GM03348 (cell line): ENCODE measurements around the gene MACF1.

ENCODE experiments used
- DNase-seq: peaks from one replicate; pipeline ENCODE4 v3.0.0; 2012; ENCODE audit warnings: low spot score

The MACF1 gene

GRCh38 chr1:39396671-39397070, 192.2 kb downstream of the MACF1 start:
- DNase-seq = no peak

GRCh38 chr1:39397487-39397886, 193.0 kb downstream of the MACF1 start:
- no peak for DNase-seq

- peak; percentile 90 for DNase-seq
Observed at GRCh38 chr1:39398278-39399021, 194.0 kb downstream of the MACF1 start.

GRCh38 chr1:39401106-39401505, 196.6 kb downstream of the MACF1 start:
- DNase-seq = no peak

GRCh38 chr1:39404876-39405275, 200.4 kb downstream of the MACF1 start:
- DNase-seq = no peak

GRCh38 chr1:39405358-39405757, 200.9 kb downstream of the MACF1 start:
- DNase-seq = peak; percentile 52

- peak; percentile 58 for DNase-seq
Observed at GRCh38 chr1:39406533-39407450, 202.3 kb downstream of the MACF1 start.

- no peak for DNase-seq
Observed at GRCh38 chr1:39407510-39407895, 203.0 kb downstream of the MACF1 start.

- DNase-seq = no peak
Observed at GRCh38 chr1:39407896-39408640, 203.6 kb downstream of the MACF1 start.

- peak; percentile 99 for DNase-seq
Observed at GRCh38 chr1:39408641-39409054, 204.2 kb downstream of the MACF1 start.

GRCh38 chr1:39409055-39409816, 204.7 kb downstream of the MACF1 start:
- peak; percentile 59 for DNase-seq

GRCh38 chr1:39410915-39411436, 206.5 kb downstream of the MACF1 start:
- DNase-seq = peak; percentile 87

- no peak for DNase-seq
Observed at GRCh38 chr1:39411526-39412478, 207.3 kb downstream of the MACF1 start.

- no peak for DNase-seq
Observed at GRCh38 chr1:39412892-39413291, 208.4 kb downstream of the MACF1 start.

- DNase-seq = no peak
Observed at GRCh38 chr1:39413902-39414528, 209.5 kb downstream of the MACF1 start.

- no peak for DNase-seq
Observed at GRCh38 chr1:39415553-39415952, 211.1 kb downstream of the MACF1 start.

GRCh38 chr1:39416609-39417008, 212.1 kb downstream of the MACF1 start:
- no peak for DNase-seq

GRCh38 chr1:39418236-39418635, 213.7 kb downstream of the MACF1 start:
- no peak for DNase-seq

GRCh38 chr1:39420493-39420892, 216.0 kb downstream of the MACF1 start:
- no peak for DNase-seq

- no peak for DNase-seq
Observed at GRCh38 chr1:39422614-39423013, 218.1 kb downstream of the MACF1 start.
